PFSK-1 (cell line): Measurements from ENCODE around the gene FBH1.

ENCODE experiments used
- FOXP2 ChIP-seq: optimal IDR thresholded peaks from 2 replicates; pipeline ENCODE3; 2011; ENCODE audit warnings: borderline replicate concordance, control low read depth, inconsistent platforms; ENCODE audit not compliant: insufficient read depth; ENCODE audit errors: extremely low read length, extremely low read depth
- POLR2AphosphoS5 ChIP-seq: IDR thresholded peaks from 2 replicates; pipeline ENCODE4 v1.6.1; 2012; ENCODE audit warnings: low read depth, mild to moderate bottlenecking, control low read depth, low read length, moderate library complexity
- SIN3A ChIP-seq: IDR thresholded peaks from 2 replicates; pipeline ENCODE4 v1.6.1; 2012; ENCODE audit warnings: mild to moderate bottlenecking, low read length, moderate library complexity, borderline replicate concordance; ENCODE audit not compliant: insufficient read depth
- TAF1 ChIP-seq: IDR thresholded peaks from 2 replicates; pipeline ENCODE4 v1.6.1; 2012; ENCODE audit warnings: low read length, control low read depth, borderline replicate concordance; ENCODE audit not compliant: insufficient read depth
- TF ChIP-seq, protein P1 (sequence below), 2 experiments: IDR thresholded peaks; 2 replicates each; pipeline versions ENCODE4 v1.6.1 to v1.8.0; 2011 to 2012; ENCODE audit warnings: low read depth in 2 of 2, low read length in 2 of 2, control low read depth in 1 of 2, inconsistent platforms in 1 of 2, mild to moderate bottlenecking in 1 of 2, moderate library complexity in 1 of 2; ENCODE audit not compliant: insufficient read depth in 1 of 2

FBH1 gene

GRCh38 chr10:5970527-5970926 lies 80.5 kb downstream of the FBH1 start:
- TF ChIP-seq, protein P1, sequence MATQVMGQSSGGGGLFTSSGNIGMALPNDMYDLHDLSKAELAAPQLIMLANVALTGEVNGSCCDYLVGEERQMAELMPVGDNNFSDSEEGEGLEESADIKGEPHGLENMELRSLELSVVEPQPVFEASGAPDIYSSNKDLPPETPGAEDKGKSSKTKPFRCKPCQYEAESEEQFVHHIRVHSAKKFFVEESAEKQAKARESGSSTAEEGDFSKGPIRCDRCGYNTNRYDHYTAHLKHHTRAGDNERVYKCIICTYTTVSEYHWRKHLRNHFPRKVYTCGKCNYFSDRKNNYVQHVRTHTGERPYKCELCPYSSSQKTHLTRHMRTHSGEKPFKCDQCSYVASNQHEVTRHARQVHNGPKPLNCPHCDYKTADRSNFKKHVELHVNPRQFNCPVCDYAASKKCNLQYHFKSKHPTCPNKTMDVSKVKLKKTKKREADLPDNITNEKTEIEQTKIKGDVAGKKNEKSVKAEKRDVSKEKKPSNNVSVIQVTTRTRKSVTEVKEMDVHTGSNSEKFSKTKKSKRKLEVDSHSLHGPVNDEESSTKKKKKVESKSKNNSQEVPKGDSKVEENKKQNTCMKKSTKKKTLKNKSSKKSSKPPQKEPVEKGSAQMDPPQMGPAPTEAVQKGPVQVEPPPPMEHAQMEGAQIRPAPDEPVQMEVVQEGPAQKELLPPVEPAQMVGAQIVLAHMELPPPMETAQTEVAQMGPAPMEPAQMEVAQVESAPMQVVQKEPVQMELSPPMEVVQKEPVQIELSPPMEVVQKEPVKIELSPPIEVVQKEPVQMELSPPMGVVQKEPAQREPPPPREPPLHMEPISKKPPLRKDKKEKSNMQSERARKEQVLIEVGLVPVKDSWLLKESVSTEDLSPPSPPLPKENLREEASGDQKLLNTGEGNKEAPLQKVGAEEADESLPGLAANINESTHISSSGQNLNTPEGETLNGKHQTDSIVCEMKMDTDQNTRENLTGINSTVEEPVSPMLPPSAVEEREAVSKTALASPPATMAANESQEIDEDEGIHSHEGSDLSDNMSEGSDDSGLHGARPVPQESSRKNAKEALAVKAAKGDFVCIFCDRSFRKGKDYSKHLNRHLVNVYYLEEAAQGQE (IDR thresholded peaks at IDR 0.05; ENCODE audit: insufficient read depth in 1 of 2, low read depth in 2 of 2, low read length in 2 of 2), result no peak
- TF ChIP-seq POLR2AphosphoS5 (no peak), TAF1 (no peak), SIN3A (no peak), FOXP2 (no peak)

DNA sequence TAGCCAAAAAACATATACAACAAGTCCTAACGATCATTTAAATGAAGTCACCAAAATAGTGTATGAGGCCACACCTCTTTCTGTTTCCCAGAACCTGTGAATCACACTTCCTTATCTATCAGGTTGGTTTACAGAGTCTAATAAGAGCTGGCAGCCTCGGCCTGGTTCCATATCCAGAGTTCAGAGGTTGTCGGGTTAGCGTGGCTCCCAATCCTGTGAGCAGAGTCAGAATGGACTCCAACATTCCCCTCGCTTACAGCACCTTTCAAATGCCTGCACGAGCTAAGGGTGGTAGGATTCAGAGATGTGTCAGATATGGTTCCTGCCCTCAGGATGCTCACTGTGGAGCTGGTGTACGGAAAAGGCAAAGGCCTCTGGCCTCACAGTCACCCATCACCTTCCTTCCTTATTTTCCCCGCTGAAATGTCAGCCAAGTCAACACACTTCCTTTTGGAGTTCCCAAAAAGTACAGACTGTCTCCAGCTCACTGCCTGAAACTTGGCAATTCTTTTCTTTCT lies 81.3 kb downstream of the FBH1 start:
- TF ChIP-seq POLR2AphosphoS5 (no peak), TAF1 (no peak), SIN3A (no peak), FOXP2 (no peak)
- TF ChIP-seq, protein P1 (IDR thresholded peaks at IDR 0.05; ENCODE audit: insufficient read depth in 1 of 2, low read depth in 2 of 2, low read length in 2 of 2), result no peak

- TF ChIP-seq POLR2AphosphoS5, result no peak
- TF ChIP-seq, protein P1 (IDR thresholded peaks at IDR 0.05; ENCODE audit: insufficient read depth in 1 of 2, low read depth in 2 of 2, low read length in 2 of 2), result no peak
- TF ChIP-seq SIN3A, result no peak
- TF ChIP-seq TAF1, result no peak
- TF ChIP-seq FOXP2, result no peak
Measured at GRCh38 chr10:5971886-5972285, 81.8 kb downstream of the FBH1 start.

GRCh38 chr10:5973069-5973468 lies 83.0 kb downstream of the FBH1 start:
- TF ChIP-seq POLR2AphosphoS5 (no peak), SIN3A (no peak), FOXP2 (no peak), TAF1 (no peak)
- TF ChIP-seq, protein P1 (IDR thresholded peaks at IDR 0.05; ENCODE audit: insufficient read depth in 1 of 2, low read depth in 2 of 2, low read length in 2 of 2), result no peak
